HG03108 (cell line): Measurements from ENCODE around the gene LBHD1.
A peak's percentile ranks its signal among the peaks of the same experiment; 100 is the strongest.
"Not testable (repeated sequence)": the region's sequence is repeated elsewhere in the genome, so short reads cannot be mapped to it uniquely, and the experiment has no call there.

ENCODE experiments used
- ATAC-seq: cut with Tn5 transposase; IDR thresholded peaks from one replicate; pipeline ENCODE4 v1.9.1; 2021; ENCODE audit warnings: moderate library complexity; ENCODE audit not compliant: unreplicated experiment

The LBHD1 gene

GRCh38 chr11:62671608-62672389, at the start of gene LBHD1, which contains the start of gene UQCC3:
Gene LBHD1 (minus strand): TSS chr11:62672267. CDS start chr11:62670031, 2,236 bp downstream.
Gene UQCC3 (plus strand): TSS chr11:62671673. CDS start chr11:62671746, 73 bp downstream.
- ATAC-seq, result peak; percentile 53

DNA sequence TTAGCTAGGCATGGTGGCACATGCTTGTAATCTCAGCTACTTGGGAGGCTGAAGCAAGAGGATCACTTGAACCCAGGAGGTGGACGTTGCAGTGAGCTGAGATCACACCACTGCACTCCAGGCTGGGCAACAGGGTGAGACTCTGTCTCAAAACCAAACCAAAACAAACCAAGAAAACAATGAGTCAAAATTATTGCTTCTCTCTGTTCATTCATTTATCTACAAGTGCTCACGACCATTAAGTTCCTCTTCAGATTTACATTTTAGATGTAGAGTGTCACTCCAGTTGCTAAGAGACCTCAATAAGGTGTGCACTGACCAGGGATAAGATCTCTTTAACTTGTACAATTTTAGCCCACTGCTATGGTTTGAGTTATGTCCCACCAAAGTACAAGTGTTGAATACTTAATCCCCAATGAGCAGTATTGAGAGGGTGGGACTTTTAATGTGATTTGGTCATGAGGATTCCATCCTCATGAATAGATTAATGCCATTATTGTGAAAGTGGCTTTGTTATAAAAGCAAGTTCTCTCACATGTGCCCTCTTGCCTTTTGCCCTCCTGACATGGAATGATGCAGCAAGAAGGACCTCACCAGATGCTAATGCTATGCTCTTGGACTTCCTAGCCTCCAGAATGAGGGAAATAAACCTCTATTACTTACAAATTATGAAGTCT, 47.4 kb upstream of the LBHD1 start:
- ATAC-seq, result no peak

GRCh38 chr11:62716816-62717215, 44.7 kb upstream of the LBHD1 start:
- ATAC-seq, result no peak

DNA sequence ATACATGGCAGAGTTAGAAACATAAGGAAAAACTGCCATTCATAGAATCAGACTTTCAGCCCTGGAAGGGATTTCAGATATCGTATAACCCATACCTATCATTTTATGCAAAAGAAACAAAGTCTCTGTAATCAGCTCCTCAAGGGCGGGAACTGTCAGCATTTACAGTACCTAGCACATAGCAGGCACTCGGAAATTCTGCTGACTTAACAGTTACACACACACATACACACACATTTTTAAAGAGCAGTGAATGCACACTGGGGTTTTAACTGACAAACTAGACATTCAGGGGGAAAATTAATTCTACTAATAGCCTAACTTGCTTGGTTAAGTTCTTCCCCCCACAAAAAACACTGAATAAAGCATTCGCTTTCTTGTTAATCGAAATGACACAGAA, 44.1 kb upstream of the LBHD1 start:
- no peak for ATAC-seq

GRCh38 chr11:62715150-62716130, 43.4 kb upstream of the LBHD1 start:
- no peak for ATAC-seq

GRCh38 chr11:62713343-62713742, 41.3 kb upstream of the LBHD1 start:
- no peak for ATAC-seq

- ATAC-seq, result no peak
Observed at GRCh38 chr11:62712861-62713260, 40.8 kb upstream of the LBHD1 start.

DNA sequence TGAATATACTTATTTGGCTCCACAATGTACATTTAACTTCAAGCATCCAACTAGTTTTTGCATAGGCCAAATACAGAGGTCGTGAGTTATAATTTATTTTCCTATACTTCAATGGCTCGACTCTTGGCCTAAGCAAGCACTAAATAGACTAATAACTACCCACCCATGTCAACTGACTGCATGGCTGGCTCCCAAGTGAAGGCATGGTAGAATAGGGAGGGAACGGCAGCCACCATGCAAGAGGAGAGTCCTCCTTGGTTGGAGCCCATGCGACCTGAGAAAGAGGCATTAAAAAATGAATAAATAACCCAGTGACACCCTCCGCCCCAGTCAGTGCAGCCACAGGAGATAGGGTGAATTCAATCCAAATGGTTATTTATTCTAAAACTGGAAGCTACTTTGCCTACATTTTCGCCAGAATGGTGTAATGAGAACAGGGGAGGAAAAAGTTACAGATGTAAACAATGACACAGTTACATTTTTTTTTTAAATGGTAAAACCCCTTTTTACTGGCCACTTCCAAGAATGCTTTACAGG, 40.3 kb upstream of the LBHD1 start:
- ATAC-seq, result no peak

GRCh38 chr11:62710001-62710345, 37.9 kb upstream of the LBHD1 start:
- ATAC-seq, result no peak

DNA sequence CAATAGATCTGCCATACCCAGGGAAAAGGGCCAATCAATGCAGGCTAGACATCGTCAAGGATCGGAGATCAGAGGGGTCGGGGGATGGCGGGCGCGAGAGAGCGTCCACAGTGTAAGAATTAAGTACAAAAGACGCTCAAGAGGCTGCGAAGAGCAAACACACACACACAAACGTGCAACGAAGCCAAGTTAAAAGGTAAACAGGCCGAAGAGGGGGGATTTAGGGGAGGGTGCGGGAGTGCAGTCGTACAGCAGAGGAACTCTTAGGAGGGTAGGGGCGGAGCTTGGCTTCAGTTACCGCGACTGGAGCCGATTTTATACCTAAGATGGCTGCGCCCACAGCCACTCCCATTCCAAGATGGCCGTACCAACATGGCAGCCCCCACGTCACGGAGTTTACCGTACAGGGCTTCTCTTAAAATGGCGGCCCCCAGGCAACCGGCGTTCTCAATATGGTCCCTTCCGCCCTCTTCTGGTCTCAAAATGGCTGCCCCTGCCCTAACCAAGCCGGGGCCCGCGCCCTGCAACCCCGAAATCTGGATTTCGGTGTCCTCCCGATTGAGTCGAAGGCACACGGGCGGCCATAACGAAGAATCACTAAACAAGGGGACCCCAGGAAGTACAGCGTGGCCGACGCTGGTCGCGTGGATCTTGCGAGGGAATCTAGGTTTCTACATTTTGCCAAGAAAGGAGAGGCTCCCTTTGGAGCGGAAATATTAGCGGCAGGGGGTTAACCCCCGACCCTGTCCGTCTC, 37.4 kb upstream of the LBHD1 start:
- ATAC-seq, result peak; percentile 63

DNA sequence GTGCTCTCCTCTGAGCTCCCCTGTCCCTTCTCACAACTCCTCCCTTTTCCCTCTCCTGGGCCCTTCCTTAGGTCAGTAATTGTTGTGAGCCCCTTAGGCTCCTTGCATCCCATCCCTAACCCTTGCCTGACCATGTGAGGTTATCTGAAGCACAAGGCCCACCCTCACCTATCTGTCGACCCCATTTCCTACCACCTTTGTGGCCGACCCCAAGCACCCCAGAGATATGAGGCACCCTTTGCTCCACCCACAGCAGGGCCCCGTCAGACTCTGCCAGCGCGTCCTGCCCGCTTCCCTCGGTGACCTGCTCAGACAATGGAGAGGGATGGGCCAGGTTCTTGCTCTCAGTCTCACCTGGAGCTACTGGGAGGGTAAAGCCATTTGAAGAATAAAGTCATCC, 36.7 kb upstream of the LBHD1 start:
- ATAC-seq, result no peak

- no peak for ATAC-seq
Observed at GRCh38 chr11:62708392-62708791, 36.3 kb upstream of the LBHD1 start.

GRCh38 chr11:62707277-62707861, 35.3 kb upstream of the LBHD1 start, which contains the start of the genes BSCL2 and GNG3:
Gene BSCL2 (minus strand): TSS chr11:62707424. CDS start chr11:62707195, 229 bp downstream.
Gene GNG3 (plus strand): TSS chr11:62707676. CDS start chr11:62708296, 620 bp downstream.
- no peak for ATAC-seq

- no peak for ATAC-seq
Observed at GRCh38 chr11:62706850-62707247, 34.8 kb upstream of the LBHD1 start.

DNA sequence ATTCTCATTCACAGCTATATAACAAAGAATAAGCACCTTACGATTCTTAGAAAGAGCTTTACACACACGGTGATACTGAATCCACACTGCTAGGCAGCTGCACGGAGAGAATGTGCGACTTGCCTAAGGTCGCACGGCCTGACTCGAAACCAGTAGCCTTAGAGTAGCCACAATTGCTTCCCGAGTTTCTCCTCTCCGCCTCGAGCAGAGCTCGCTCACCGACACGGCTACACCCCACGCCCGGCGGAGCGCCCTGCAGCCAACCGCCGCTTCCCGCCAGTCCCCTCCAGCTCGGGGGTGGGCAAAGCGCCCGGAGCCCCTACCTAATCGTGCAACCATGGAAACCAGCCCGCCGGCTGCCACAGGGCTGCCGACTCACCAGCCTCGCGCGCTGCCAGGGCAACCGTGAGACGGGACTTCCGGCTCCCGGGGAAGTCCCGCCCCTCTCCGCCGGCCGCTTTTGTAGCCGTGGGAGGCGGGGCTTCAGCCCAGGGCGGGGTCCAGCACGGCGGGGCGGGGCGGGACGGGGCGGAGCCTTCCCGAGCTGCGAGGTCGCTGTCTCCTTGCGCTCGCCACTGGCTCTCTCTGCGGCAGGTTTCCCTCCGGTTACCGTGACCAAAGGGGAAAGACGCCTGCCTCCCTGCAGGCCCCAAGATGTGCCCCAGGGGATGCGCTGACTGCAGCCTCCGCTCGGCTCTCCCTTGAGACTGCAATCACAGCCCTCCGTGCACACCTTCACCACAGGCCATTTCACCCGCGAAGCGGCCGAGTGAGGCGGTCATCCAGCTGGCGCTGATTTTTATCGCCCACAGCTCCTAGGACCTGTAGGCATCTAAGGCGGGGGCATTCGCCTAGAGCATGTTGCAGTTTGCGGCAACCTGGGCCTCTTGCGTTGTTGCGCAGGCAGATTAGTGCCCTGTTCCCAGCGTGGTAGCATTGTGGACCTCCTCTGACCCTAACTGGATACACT, 34.1 kb upstream of the LBHD1 start:
- peak; percentile 52 for ATAC-seq

DNA sequence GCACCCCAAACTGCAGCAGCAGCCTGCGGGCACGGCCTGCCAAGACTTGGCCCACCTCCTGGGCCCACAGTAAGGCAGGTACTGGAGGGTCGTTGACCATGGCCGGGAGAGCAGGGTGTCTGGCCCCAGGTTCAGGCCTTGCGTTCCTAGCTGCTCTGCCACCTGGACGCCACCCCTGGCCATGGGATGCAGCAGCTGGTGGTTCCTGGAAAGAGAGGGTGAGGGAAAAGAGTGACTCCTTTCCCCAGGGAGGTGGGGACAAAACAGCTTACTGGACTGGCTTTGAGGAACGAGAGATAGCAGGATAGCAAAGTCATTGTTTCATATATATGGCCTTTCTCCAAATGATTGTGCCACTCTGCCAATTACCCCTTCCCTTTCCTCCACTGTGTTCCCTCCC, 33.3 kb upstream of the LBHD1 start:
- ATAC-seq, result no peak

- ATAC-seq, result not testable (repeated sequence)
Observed at GRCh38 chr11:62703921-62704320, 31.9 kb upstream of the LBHD1 start.

GRCh38 chr11:62702246-62702645, 30.2 kb upstream of the LBHD1 start:
- no peak for ATAC-seq
